ENCODE data around the gene PITX3. TPM values are rescaled to one million over a fixed set of nuclear protein-coding genes. Genes with fewer than 3 reads are reported as not detected.

The PITX3 gene
- total RNA-seq, 1 experiment from 2014 or later: 1.9 TPM

- H3K4me3 ChIP-seq (replicated peaks in 1 of 2; ENCODE audit: low read depth in 1 of 2, low read length in 2 of 2): no peak overlapping the region
- H3K27ac ChIP-seq (ENCODE audit: low read depth, low read length): no peak overlapping the region
- H3K9me3 ChIP-seq (ENCODE audit: control insufficient read depth in 1 of 2, insufficient read depth in 1 of 2, low read depth in 1 of 2, low read length in 2 of 2): no peaks in the 10 kb centered on the region
- RAD21 ChIA-PET (ENCODE audit: low non-redundant PET in 1 of 2, low total read pairs in 2 of 2, uncharacterized antibody in 2 of 2, unreplicated experiment in 2 of 2): no interaction called here
- intact Hi-C loops (cut with micrococcal nuclease): loop anchor here (5.0 kb wide), 1 partner anchor 227 kb away; no protein-coding TSS in a partner anchor
- H3K9me2 ChIP-seq (ENCODE audit: insufficient read depth): no peaks in the 10 kb centered on the region
- H3K9ac ChIP-seq (ENCODE audit: low read length): no peak overlapping the region
- CTCF ChIA-PET: interaction anchor here (1.2 to 12.6 kb wide), 3 partner anchors 9 to 159 kb away, joined by 3 to 625 read pairs (median 3); partner anchors contain the start of gene ELOVL3
- no TSS peak for BruUV-seq (replicated peaks)
- H2AFZ ChIP-seq (ENCODE audit: low read depth, low read length, poor library complexity, severe bottlenecking): no peak overlapping the region
- TF ChIP-seq CBX3 (IDR thresholded peaks at IDR 0.05; ENCODE audit: low read depth): no peak
- no peak for TF ChIP-seq SP1 (IDR thresholded peaks at IDR 0.05; ENCODE audit: low read depth)
- no peak for TF ChIP-seq ZNF274 (IDR thresholded peaks at IDR 0.05; ENCODE audit: low read depth, low read length)
- TF ChIP-seq REST (IDR thresholded peaks at IDR 0.05; ENCODE audit: low read depth): no peak
- no peak for TF ChIP-seq TCF7L2 (IDR thresholded peaks at IDR 0.05; ENCODE audit: borderline replicate concordance, extremely low read depth, insufficient read depth, insufficient read length)
- TF ChIP-seq ATF3 (IDR thresholded peaks at IDR 0.05): no peak
- no peak for TF ChIP-seq RAD21 (IDR thresholded peaks at IDR 0.05; ENCODE audit: low read depth)
- no peak for TF ChIP-seq EZH2phosphoT487 (IDR thresholded peaks at IDR 0.05; ENCODE audit: borderline replicate concordance)
- no peak for TF ChIP-seq ELF1 (IDR thresholded peaks at IDR 0.05; ENCODE audit: borderline replicate concordance, low read depth)
- TF ChIP-seq MAX (IDR thresholded peaks at IDR 0.05): no peak
- TF ChIP-seq JUND (IDR thresholded peaks at IDR 0.05): no peak
- no peak for TF ChIP-seq POLR2A (IDR thresholded peaks at IDR 0.05; ENCODE audit: borderline replicate concordance, extremely low read depth, insufficient read depth, insufficient read length)
- peaks cover 7 to 30% of the 10 kb centered on the region in 2 experiments for H3K4me1 ChIP-seq (ENCODE audit: control insufficient read depth in 1 of 2, insufficient read depth in 2 of 2, low read length in 2 of 2)
- H3K4me2 ChIP-seq (ENCODE audit: low read length): peak overlapping the region; percentile 34
- no peaks in the 10 kb centered on the region for H3K27me3 ChIP-seq (ENCODE audit: insufficient read depth, low read length)
- no peak for ATAC-seq
- H3K79me2 ChIP-seq (ENCODE audit: insufficient read depth, low read length): no peaks in the 10 kb centered on the region; the same call in 1 of the 2 replicates
- POLR2A ChIA-PET: interaction anchor here (1.8 kb wide), 1 partner anchor 10 kb away, joined by 4 read pairs; the partner anchor contains the start of gene GBF1
- no peaks in the 10 kb centered on the region for H3K36me3 ChIP-seq (ENCODE audit: control insufficient read depth in 1 of 2, insufficient read depth in 2 of 2, low read length in 2 of 2)
- H4K20me1 ChIP-seq (ENCODE audit: insufficient read depth): no peaks in the 10 kb centered on the region
- no peak for DNase-seq (ENCODE audit: low read depth, low spot score)
These were observed 6.3 kb downstream of the PITX3 start for GRCh38 chr10:102234888-102235597.

Measured in HCT116 (cell line).